Bronchial epithelial cell (primary cell): ENCODE measurements around the gene TPX2. TPM values are rescaled to one million over a fixed set of nuclear protein-coding genes. Genes with fewer than 3 reads are reported as not detected.

Experiments
- DNase-seq: peaks from one replicate; pipeline ENCODE4 v3.0.0-alpha.2; 2010; ENCODE audit warnings: low read depth
- FAIRE-seq: peaks from 2 replicates; lab custom pipeline; 2011; peaks lifted over from hg19 to GRCh38; lab: Jason Lieb, UNC
- H3K27me3 ChIP-seq: 2 replicates; pipeline ENCODE4 v1.5.1; 2011; ENCODE audit warnings: low read length; ENCODE audit not compliant: control insufficient read depth, insufficient read depth
- H3K36me3 ChIP-seq: 2 replicates; pipeline ENCODE4 v1.5.1; 2011; ENCODE audit warnings: low read length; ENCODE audit not compliant: control insufficient read depth, insufficient read depth
- H3K4me3 ChIP-seq: 2 replicates; pipeline ENCODE4 v1.5.1; 2011; ENCODE audit warnings: mild to moderate bottlenecking, low read depth, low read length, control low read depth
- CTCF ChIP-seq: IDR thresholded peaks from 2 replicates; pipeline ENCODE4 v1.5.1; 2011; ENCODE audit warnings: mild to moderate bottlenecking, moderate library complexity, low read length, control low read depth, inconsistent platforms; ENCODE audit not compliant: insufficient read depth, severe bottlenecking
- total RNA-seq: library from RNA; depleted of rRNA; stranded (reverse); fragments of >200 nt; gene quantifications from 2 replicates; pipeline ENCODE4 v1.2.1, GENCODE V29; 2014

TPX2 gene
- total RNA-seq, 1 donor from 2014 or later = 1.3 TPM

GRCh38 chr20:31760519-31761240, 21.6 kb downstream of the TPX2 start:
- peaks cover 1% of the 10 kb centered on the region for H3K36me3 ChIP-seq
- TF ChIP-seq CTCF = no peak
- no peak overlapping the region for H3K4me3 ChIP-seq
- H3K27me3 ChIP-seq = no peaks in the 10 kb centered on the region
- FAIRE-seq (no peak), DNase-seq (peak; percentile 58)

GRCh38 chr20:31764641-31765305, 25.7 kb downstream of the TPX2 start:
- no peak for TF ChIP-seq CTCF
- Histone ChIP-seq H3K36me3 (no peaks in the 10 kb centered on the region), H3K27me3 (no peaks in the 10 kb centered on the region), H3K4me3 (no peak overlapping the region)
- DNase-seq (no peak), FAIRE-seq (no peak)

GRCh38 chr20:31767805-31768204, 28.7 kb downstream of the TPX2 start:
- no peak for TF ChIP-seq CTCF
- Histone ChIP-seq H3K27me3 (no peaks in the 10 kb centered on the region), H3K36me3 (no peaks in the 10 kb centered on the region), H3K4me3 (no peak overlapping the region)
- no peak for DNase-seq
- FAIRE-seq = no peak

GRCh38 chr20:31769681-31770080, 30.6 kb downstream of the TPX2 start:
- FAIRE-seq (no peak), DNase-seq (no peak)
- Histone ChIP-seq H3K36me3 (no peaks in the 10 kb centered on the region), H3K4me3 (no peak overlapping the region), H3K27me3 (no peaks in the 10 kb centered on the region)
- TF ChIP-seq CTCF = no peak

GRCh38 chr20:31770243-31770642, 31.2 kb downstream of the TPX2 start:
- no peaks in the 10 kb centered on the region for H3K36me3 ChIP-seq
- no peak for DNase-seq
- no peak for FAIRE-seq
- no peak for TF ChIP-seq CTCF
- no peaks in the 10 kb centered on the region for H3K27me3 ChIP-seq
- H3K4me3 ChIP-seq = no peak overlapping the region

- FAIRE-seq (no peak), DNase-seq (no peak)
- TF ChIP-seq CTCF = no peak
- Histone ChIP-seq H3K36me3 (no peaks in the 10 kb centered on the region), H3K27me3 (no peaks in the 10 kb centered on the region), H3K4me3 (no peak overlapping the region)
Observed at GRCh38 chr20:31774408-31774807, 35.3 kb downstream of the TPX2 start.
